ENCODE results near the gene HSPD1. TPM values are rescaled to one million over a fixed set of nuclear protein-coding genes. Genes with fewer than 3 reads are reported as not detected.

The HSPD1 gene
- total and polyA plus RNA-seq, 4 donors: 185 to 490 (median 287) TPM

DNA sequence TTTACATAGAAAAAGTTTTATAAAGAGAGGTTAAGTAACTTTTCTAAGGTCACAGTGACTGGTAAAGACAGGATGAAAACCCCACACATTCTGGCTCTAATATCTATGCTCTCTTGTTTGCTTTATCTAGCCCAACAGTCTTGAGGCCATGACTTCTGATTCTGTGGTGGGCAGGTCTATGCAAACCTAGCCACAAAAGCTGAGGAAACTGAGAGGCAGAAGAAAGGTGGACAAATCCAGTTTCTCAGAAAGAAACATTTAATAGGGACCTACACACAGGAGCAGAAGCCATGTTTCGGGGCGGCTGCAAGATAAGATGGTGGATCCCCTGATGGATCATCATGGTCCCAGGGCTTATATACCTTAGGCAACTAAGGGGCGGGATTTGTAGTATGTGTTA, 21.8 kb downstream of the HSPD1 start (continued):
- TF ChIP-seq, protein P1, sequence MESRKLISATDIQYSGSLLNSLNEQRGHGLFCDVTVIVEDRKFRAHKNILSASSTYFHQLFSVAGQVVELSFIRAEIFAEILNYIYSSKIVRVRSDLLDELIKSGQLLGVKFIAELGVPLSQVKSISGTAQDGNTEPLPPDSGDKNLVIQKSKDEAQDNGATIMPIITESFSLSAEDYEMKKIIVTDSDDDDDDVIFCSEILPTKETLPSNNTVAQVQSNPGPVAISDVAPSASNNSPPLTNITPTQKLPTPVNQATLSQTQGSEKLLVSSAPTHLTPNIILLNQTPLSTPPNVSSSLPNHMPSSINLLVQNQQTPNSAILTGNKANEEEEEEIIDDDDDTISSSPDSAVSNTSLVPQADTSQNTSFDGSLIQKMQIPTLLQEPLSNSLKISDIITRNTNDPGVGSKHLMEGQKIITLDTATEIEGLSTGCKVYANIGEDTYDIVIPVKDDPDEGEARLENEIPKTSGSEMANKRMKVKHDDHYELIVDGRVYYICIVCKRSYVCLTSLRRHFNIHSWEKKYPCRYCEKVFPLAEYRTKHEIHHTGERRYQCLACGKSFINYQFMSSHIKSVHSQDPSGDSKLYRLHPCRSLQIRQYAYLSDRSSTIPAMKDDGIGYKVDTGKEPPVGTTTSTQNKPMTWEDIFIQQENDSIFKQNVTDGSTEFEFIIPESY (IDR thresholded peaks at IDR 0.05): no peak
- TF ChIP-seq JUND (IDR thresholded peaks at IDR 0.05): no peak

DNA sequence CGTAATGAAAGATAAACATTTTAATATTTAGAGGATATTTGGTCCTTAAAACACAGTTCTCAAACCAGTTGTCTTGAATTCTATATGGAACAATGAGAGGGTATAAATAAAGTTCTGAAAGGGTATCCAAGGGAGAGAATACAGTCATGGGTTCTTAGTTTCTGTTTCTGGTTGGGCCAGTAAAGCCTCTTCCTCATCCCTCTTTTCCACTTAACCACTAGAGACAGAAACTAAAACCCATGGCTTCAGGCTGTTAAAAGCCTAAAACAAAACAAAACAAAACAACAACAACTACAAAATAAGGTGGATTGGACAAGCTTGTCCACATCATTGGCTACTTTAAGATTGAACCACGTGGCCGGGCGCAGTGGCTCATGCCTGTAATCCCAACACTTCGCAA, 27.5 kb downstream of the HSPD1 start:
- WGBS: 98% methylated on average over 5 of the region's 5 CpGs
- DNase-seq (ENCODE audit: low spot score): no peak
- no peak for TF ChIP-seq HNF4G (IDR thresholded peaks at IDR 0.05)
- TF ChIP-seq RAD21 (IDR thresholded peaks at IDR 0.05): no peak
- no peak for TF ChIP-seq EGR1 (IDR thresholded peaks at IDR 0.05; ENCODE audit: low read depth in 2 of 2)
- TF ChIP-seq RXRA (IDR thresholded peaks at IDR 0.05): no peak
- TF ChIP-seq HNF4A (conservative IDR thresholded peaks at IDR 0.05): no peak
- TF ChIP-seq SP1 (IDR thresholded peaks at IDR 0.05): no peak
- TF ChIP-seq FOXA2 (IDR thresholded peaks at IDR 0.05): no peak
- TF ChIP-seq, protein P1 (IDR thresholded peaks at IDR 0.05): no peak
- H3K36me3 ChIP-seq (ENCODE audit: control insufficient read depth in 4 of 4, insufficient read depth in 3 of 4, low read depth in 1 of 4, low read length in 3 of 4): peaks cover 11 to 68% (median 42%) of the 10 kb centered on the region in 4 donors
- no peaks in the 10 kb centered on the region for H3K9me3 ChIP-seq (ENCODE audit: control insufficient read depth in 4 of 4, low read length in 3 of 4)
- no peaks in the 10 kb centered on the region for H3K27me3 ChIP-seq (ENCODE audit: control insufficient read depth in 4 of 4, insufficient read depth in 4 of 4, low read length in 3 of 4)
- no peak overlapping the region for H3K9ac ChIP-seq (ENCODE audit: low read depth in 1 of 2, low read length in 2 of 2)
- no peaks in the 10 kb centered on the region for H3K4me1 ChIP-seq (ENCODE audit: control insufficient read depth in 4 of 4, insufficient read depth in 4 of 4, low read length in 3 of 4)
- no peak overlapping the region for H3K27ac ChIP-seq (ENCODE audit: low read depth in 1 of 2, low read length in 2 of 2)
- no peak overlapping the region for H3K4me3 ChIP-seq (ENCODE audit: low read depth in 1 of 3, low read length in 3 of 3)

DNA sequence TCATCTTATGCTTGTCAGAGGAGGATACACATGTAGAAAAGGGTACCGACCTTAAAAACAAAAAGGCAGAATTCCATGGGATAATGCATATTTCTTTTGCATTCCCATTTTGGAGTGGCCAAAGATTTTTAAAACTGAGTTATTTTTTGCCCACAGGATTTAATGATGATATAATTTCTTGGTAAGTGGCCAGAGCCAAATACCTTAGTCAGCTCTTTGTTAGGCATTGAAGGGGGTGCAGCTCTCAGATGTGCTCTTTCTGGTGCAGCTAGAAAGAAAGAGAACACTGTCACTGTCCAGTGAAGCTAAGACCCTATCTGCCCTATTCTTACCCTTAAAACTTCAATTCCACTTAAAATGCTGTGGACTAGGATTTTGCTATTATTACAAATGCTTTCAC, 35.5 kb downstream of the HSPD1 start:
- no peak overlapping the region for H3K27ac ChIP-seq (ENCODE audit: low read depth in 1 of 2, low read length in 2 of 2)
- no peaks in the 10 kb centered on the region for H3K4me1 ChIP-seq (ENCODE audit: control insufficient read depth in 4 of 4, insufficient read depth in 4 of 4, low read length in 3 of 4)
- H3K4me3 ChIP-seq (ENCODE audit: low read depth in 1 of 3, low read length in 3 of 3): no peak overlapping the region
- DNase-seq (ENCODE audit: low spot score): no peak
- H3K27me3 ChIP-seq (ENCODE audit: control insufficient read depth in 4 of 4, insufficient read depth in 4 of 4, low read length in 3 of 4): no peaks in the 10 kb centered on the region
- WGBS: 87% methylated on average over 1 of the region's 1 CpG
- TF ChIP-seq, protein P1 (IDR thresholded peaks at IDR 0.05): no peak
- TF ChIP-seq HNF4G (IDR thresholded peaks at IDR 0.05) (no peak), NR2F2 (IDR thresholded peaks at IDR 0.05) (no peak), YY1 (IDR thresholded peaks at IDR 0.05) (no peak), HNF4A (conservative IDR thresholded peaks at IDR 0.05) (no peak), TAF1 (conservative IDR thresholded peaks at IDR 0.05) (no peak), FOXA2 (IDR thresholded peaks at IDR 0.05) (no peak), RAD21 (IDR thresholded peaks at IDR 0.05) (no peak), ATF3 (IDR thresholded peaks at IDR 0.05) (no peak), CTCF (IDR thresholded peaks at IDR 0.05; ENCODE audit: low read depth, low read length, missing input control) (no peak), GABPA (IDR thresholded peaks at IDR 0.05 in 1 of 2, conservative IDR thresholded peaks at IDR 0.05 in 1 of 2) (no peak), RXRA (IDR thresholded peaks at IDR 0.05) (no peak), SP1 (IDR thresholded peaks at IDR 0.05) (no peak), JUND (IDR thresholded peaks at IDR 0.05) (no peak), FOXA1 (IDR thresholded peaks at IDR 0.05) (no peak)
- TF ChIP-seq, protein P2, sequence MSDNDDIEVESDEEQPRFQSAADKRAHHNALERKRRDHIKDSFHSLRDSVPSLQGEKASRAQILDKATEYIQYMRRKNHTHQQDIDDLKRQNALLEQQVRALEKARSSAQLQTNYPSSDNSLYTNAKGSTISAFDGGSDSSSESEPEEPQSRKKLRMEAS (IDR thresholded peaks at IDR 0.05): no peak
- TF ChIP-seq, protein P3, sequence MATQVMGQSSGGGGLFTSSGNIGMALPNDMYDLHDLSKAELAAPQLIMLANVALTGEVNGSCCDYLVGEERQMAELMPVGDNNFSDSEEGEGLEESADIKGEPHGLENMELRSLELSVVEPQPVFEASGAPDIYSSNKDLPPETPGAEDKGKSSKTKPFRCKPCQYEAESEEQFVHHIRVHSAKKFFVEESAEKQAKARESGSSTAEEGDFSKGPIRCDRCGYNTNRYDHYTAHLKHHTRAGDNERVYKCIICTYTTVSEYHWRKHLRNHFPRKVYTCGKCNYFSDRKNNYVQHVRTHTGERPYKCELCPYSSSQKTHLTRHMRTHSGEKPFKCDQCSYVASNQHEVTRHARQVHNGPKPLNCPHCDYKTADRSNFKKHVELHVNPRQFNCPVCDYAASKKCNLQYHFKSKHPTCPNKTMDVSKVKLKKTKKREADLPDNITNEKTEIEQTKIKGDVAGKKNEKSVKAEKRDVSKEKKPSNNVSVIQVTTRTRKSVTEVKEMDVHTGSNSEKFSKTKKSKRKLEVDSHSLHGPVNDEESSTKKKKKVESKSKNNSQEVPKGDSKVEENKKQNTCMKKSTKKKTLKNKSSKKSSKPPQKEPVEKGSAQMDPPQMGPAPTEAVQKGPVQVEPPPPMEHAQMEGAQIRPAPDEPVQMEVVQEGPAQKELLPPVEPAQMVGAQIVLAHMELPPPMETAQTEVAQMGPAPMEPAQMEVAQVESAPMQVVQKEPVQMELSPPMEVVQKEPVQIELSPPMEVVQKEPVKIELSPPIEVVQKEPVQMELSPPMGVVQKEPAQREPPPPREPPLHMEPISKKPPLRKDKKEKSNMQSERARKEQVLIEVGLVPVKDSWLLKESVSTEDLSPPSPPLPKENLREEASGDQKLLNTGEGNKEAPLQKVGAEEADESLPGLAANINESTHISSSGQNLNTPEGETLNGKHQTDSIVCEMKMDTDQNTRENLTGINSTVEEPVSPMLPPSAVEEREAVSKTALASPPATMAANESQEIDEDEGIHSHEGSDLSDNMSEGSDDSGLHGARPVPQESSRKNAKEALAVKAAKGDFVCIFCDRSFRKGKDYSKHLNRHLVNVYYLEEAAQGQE (IDR thresholded peaks at IDR 0.05): no peak
- no peak overlapping the region for H3K9ac ChIP-seq (ENCODE audit: low read depth in 1 of 2, low read length in 2 of 2)
- no peaks in the 10 kb centered on the region for H3K9me3 ChIP-seq (ENCODE audit: control insufficient read depth in 4 of 4, low read length in 3 of 4)
- H3K36me3 ChIP-seq (ENCODE audit: control insufficient read depth in 4 of 4, insufficient read depth in 3 of 4, low read depth in 1 of 4, low read length in 3 of 4): peaks cover 5 to 50% (median 44%) of the 10 kb centered on the region in 4 donors
